HepG2 (cell line): Measurements from ENCODE around the gene P4HB. TPM values are rescaled to one million over a fixed set of nuclear protein-coding genes. Genes with fewer than 3 reads are reported as not detected.

ENCODE experiments used
- BCL3 ChIP-seq: sonication (generic); formaldehyde crosslinking; IDR thresholded peaks from 2 replicates; pipeline ENCODE4 v1.5.1; 2020; ENCODE audit warnings: mild to moderate bottlenecking, missing genetic modification reagents, moderate library complexity
- CHD4 ChIP-seq: fragments of 200-600 bp; sonication (generic); IDR thresholded peaks from 2 replicates; pipeline ENCODE4 v1.7.0; 2017; ENCODE audit warnings: mild to moderate bottlenecking, low read length, borderline replicate concordance
- DMTF1 ChIP-seq: sonication (generic); formaldehyde crosslinking; IDR thresholded peaks from 2 replicates; pipeline ENCODE4 v1.4.0; 2020; ENCODE audit warnings: mild to moderate bottlenecking, missing genetic modification reagents
- KMT2B ChIP-seq: IDR thresholded peaks from 2 replicates; pipeline ENCODE4 v1.6.1; 2016; ENCODE audit warnings: missing genetic modification reagents, missing compliant biosample characterization
- PREB ChIP-seq: sonication (generic); formaldehyde crosslinking; IDR thresholded peaks from 2 replicates; pipeline ENCODE4 v1.4.0; 2020; ENCODE audit warnings: missing genetic modification reagents
- SALL2 ChIP-seq: sonication (generic); formaldehyde crosslinking; IDR thresholded peaks from 2 replicates; pipeline ENCODE4 v1.8.1; 2023; ENCODE audit warnings: mild to moderate bottlenecking, missing genetic modification reagents, inconsistent platforms
- SP140L ChIP-seq: sonication (generic); formaldehyde crosslinking; IDR thresholded peaks from 2 replicates; pipeline ENCODE4 v1.4.0; 2020; ENCODE audit warnings: missing genetic modification reagents, borderline replicate concordance
- ZBTB4 ChIP-seq: sonication (generic); formaldehyde crosslinking; IDR thresholded peaks from 2 replicates; pipeline ENCODE4 v1.4.0; 2020; ENCODE audit warnings: missing genetic modification reagents, mild to moderate bottlenecking, borderline replicate concordance
- ZBTB42 ChIP-seq: sonication (generic); formaldehyde crosslinking; IDR thresholded peaks from 2 replicates; pipeline ENCODE4 v1.5.0; 2020; ENCODE audit warnings: mild to moderate bottlenecking, missing genetic modification reagents
- ZNF232 ChIP-seq: sonication (generic); formaldehyde crosslinking; IDR thresholded peaks from 2 replicates; pipeline ENCODE4 v1.4.0; 2020; ENCODE audit warnings: missing genetic modification reagents, borderline replicate concordance
- ZNF281 ChIP-seq: sonication (generic); formaldehyde crosslinking; IDR thresholded peaks from 2 replicates; pipeline ENCODE4 v1.4.0; 2020; ENCODE audit warnings: missing genetic modification reagents, borderline replicate concordance
- ZNF350 ChIP-seq: sonication (generic); formaldehyde crosslinking; IDR thresholded peaks from 2 replicates; pipeline ENCODE4 v1.4.0; 2020; ENCODE audit warnings: mild to moderate bottlenecking, low read depth, missing genetic modification reagents, borderline replicate concordance
- ZNF430 ChIP-seq: sonication (generic); formaldehyde crosslinking; IDR thresholded peaks from 2 replicates; pipeline ENCODE4 v1.9.0; 2021; ENCODE audit warnings: mild to moderate bottlenecking, missing genetic modification reagents
- ZNF605 ChIP-seq: sonication (generic); formaldehyde crosslinking; IDR thresholded peaks from 2 replicates; pipeline ENCODE4 v1.8.0; 2022; ENCODE audit warnings: mild to moderate bottlenecking, missing genetic modification reagents
- ZNF660 ChIP-seq: sonication (generic); formaldehyde crosslinking; IDR thresholded peaks from 2 replicates; pipeline ENCODE4 v1.5.1; 2020; ENCODE audit warnings: mild to moderate bottlenecking, low read depth, missing genetic modification reagents, borderline replicate concordance
- ZNF704 ChIP-seq: sonication (generic); formaldehyde crosslinking; IDR thresholded peaks from 2 replicates; pipeline ENCODE4 v1.8.1; 2023; ENCODE audit warnings: mild to moderate bottlenecking, inconsistent platforms, moderate library complexity, missing genetic modification reagents, borderline replicate concordance
- polyA plus RNA-seq, 8 experiments: library from polyadenylated mRNA; depleted of rRNA in 3 of 8; stranded (reverse) in 7 of 8; unstranded in 1 of 8; fragments of >200 nt; fragmentation: Illumina TruSeq in 4 of 8; extraction: Trizol in 4 of 8; gene quantifications; 2 replicates each; pipeline versions ENCODE4 v1.2.1 to v1.2.3, GENCODE V29; 2011 to 2016; ENCODE audit warnings: low read depth in 4 of 8, missing spikeins in 1 of 8, mixed read lengths in 1 of 8; ENCODE audit not compliant: insufficient read depth in 1 of 8
- total RNA-seq, 5 experiments: library from RNA; depleted of rRNA; stranded (reverse); fragments of >200 nt; fragmentation: Illumina TruSeq; extraction: Trizol; gene quantifications; 2 replicates each; pipeline ENCODE4 v1.2.3, GENCODE V29; 2016; ENCODE audit warnings: low read depth in 1 of 5

P4HB gene
- total and polyA plus RNA-seq, 2 of the 13 experiments (the other 11 are each of a cell fraction or from before 2014, with no cell fraction given), result 185 to 782 TPM

- TF ChIP-seq ZBTB4 (CRISPR knock-in tag) (0 out of 2 replicates have a peak, but pooled peaks have one; percentile 86), PREB (CRISPR knock-in tag) (no peak), ZNF350 (0 out of 2 replicates have a peak, but pooled peaks have one; percentile 29), ZNF704 (CRISPR knock-in tag) (no peak), SP140L (no peak), CHD4 (no peak), KMT2B (no peak), SALL2 (no peak), ZBTB42 (no peak), ZNF605 (CRISPR knock-in tag) (peak; percentile 39; the same call in 1 of the 2 replicates), BCL3 (0 out of 2 replicates have a peak, but pooled peaks have one; percentile 35), ZNF660 (CRISPR knock-in tag) (no peak), ZNF281 (CRISPR knock-in tag) (peak; percentile 80; the same call in 1 of the 2 replicates), DMTF1 (CRISPR knock-in tag) (0 out of 2 replicates have a peak, but pooled peaks have one; percentile 56), ZNF232 (no peak; the same call in 1 of the 2 replicates), ZNF430 (CRISPR knock-in tag) (0 out of 2 replicates have a peak, but pooled peaks have one; percentile 43)
Measured at GRCh38 chr17:81863123-81863675, 2.9 kb upstream of the P4HB start (continued).
